HepG2 (cell line): Measurements from ENCODE around the gene ALDH3B1. TPM values are rescaled to one million over a fixed set of nuclear protein-coding genes. Genes with fewer than 3 reads are reported as not detected.

ENCODE experiments used
- CREM ChIP-seq, 2 experiments: sonication (generic) in 1 of 2; formaldehyde crosslinking in 1 of 2; IDR thresholded peaks; 2 replicates each; pipeline versions ENCODE4 v1.4.0 to v1.6.1; 2016 to 2020; ENCODE audit warnings: antibody characterized with exemption in 1 of 2, mild to moderate bottlenecking in 1 of 2, missing genetic modification reagents in 1 of 2
- HOXA5 ChIP-seq: sonication (generic); formaldehyde crosslinking; IDR thresholded peaks from 2 replicates; pipeline ENCODE4 v1.4.0; 2020; ENCODE audit warnings: missing genetic modification reagents
- NRL ChIP-seq: sonication (generic); formaldehyde crosslinking; IDR thresholded peaks from 2 replicates; pipeline ENCODE4 v1.5.0; 2020; ENCODE audit warnings: missing genetic modification reagents, mild to moderate bottlenecking, moderate library complexity, borderline replicate concordance
- PITX1 ChIP-seq: sonication (generic); formaldehyde crosslinking; IDR thresholded peaks from 2 replicates; pipeline ENCODE4 v1.5.1; 2020; ENCODE audit warnings: mild to moderate bottlenecking, missing genetic modification reagents
- YEATS4 ChIP-seq: sonication (generic); formaldehyde crosslinking; IDR thresholded peaks from 2 replicates; pipeline ENCODE4 v1.4.0; 2020; ENCODE audit warnings: missing genetic modification reagents, borderline replicate concordance
- ZBTB42 ChIP-seq: sonication (generic); formaldehyde crosslinking; IDR thresholded peaks from 2 replicates; pipeline ENCODE4 v1.5.0; 2020; ENCODE audit warnings: mild to moderate bottlenecking, missing genetic modification reagents
- ZFP90 ChIP-seq: sonication (generic); formaldehyde crosslinking; IDR thresholded peaks from 2 replicates; pipeline ENCODE4 v1.8.0; 2022; ENCODE audit warnings: missing genetic modification reagents, mild to moderate bottlenecking, inconsistent platforms, borderline replicate concordance
- ZFYVE20 ChIP-seq: sonication (generic); formaldehyde crosslinking; IDR thresholded peaks from 2 replicates; pipeline ENCODE4 v1.8.0; 2023; ENCODE audit warnings: low read depth, mild to moderate bottlenecking, moderate library complexity, missing genetic modification reagents, borderline replicate concordance
- ZNF124 ChIP-seq: sonication (generic); formaldehyde crosslinking; IDR thresholded peaks from 2 replicates; pipeline ENCODE4 v1.4.0; 2020; ENCODE audit warnings: missing genetic modification reagents
- ZNF136 ChIP-seq: sonication (generic); formaldehyde crosslinking; IDR thresholded peaks from 2 replicates; pipeline ENCODE4 v1.8.1; 2022; ENCODE audit warnings: low read depth, mild to moderate bottlenecking, moderate library complexity, missing genetic modification reagents
- ZNF143 ChIP-seq: sonication (generic); formaldehyde crosslinking; IDR thresholded peaks from 2 replicates; pipeline ENCODE4 v1.4.0; 2020; ENCODE audit warnings: missing genetic modification reagents
- ZNF350 ChIP-seq: sonication (generic); formaldehyde crosslinking; IDR thresholded peaks from 2 replicates; pipeline ENCODE4 v1.4.0; 2020; ENCODE audit warnings: mild to moderate bottlenecking, low read depth, missing genetic modification reagents, borderline replicate concordance
- ZNF652 ChIP-seq: IDR thresholded peaks from 2 replicates; pipeline ENCODE4 v1.6.1; 2016; ENCODE audit warnings: low read depth, borderline replicate concordance
- polyA plus RNA-seq, 8 experiments: library from polyadenylated mRNA; depleted of rRNA in 3 of 8; stranded (reverse) in 7 of 8; unstranded in 1 of 8; fragments of >200 nt; fragmentation: Illumina TruSeq in 4 of 8; extraction: Trizol in 4 of 8; gene quantifications; 2 replicates each; pipeline versions ENCODE4 v1.2.1 to v1.2.3, GENCODE V29; 2011 to 2016; ENCODE audit warnings: low read depth in 4 of 8, missing spikeins in 1 of 8, mixed read lengths in 1 of 8; ENCODE audit not compliant: insufficient read depth in 1 of 8
- total RNA-seq, 5 experiments: library from RNA; depleted of rRNA; stranded (reverse); fragments of >200 nt; fragmentation: Illumina TruSeq; extraction: Trizol; gene quantifications; 2 replicates each; pipeline ENCODE4 v1.2.3, GENCODE V29; 2016; ENCODE audit warnings: low read depth in 1 of 5
- TF ChIP-seq, protein P1 (sequence below): IDR thresholded peaks from 2 replicates; pipeline ENCODE4 v1.6.1; 2016; ENCODE audit warnings: missing compliant biosample characterization, missing genetic modification reagents, borderline replicate concordance
- TF ChIP-seq, protein P2 (sequence below): sonication (generic); formaldehyde crosslinking; IDR thresholded peaks from 2 replicates; pipeline ENCODE4 v1.4.0; 2020; ENCODE audit warnings: missing genetic modification reagents
- TF ChIP-seq, protein P3 (sequence below): sonication (generic); formaldehyde crosslinking; IDR thresholded peaks from 2 replicates; pipeline ENCODE4 v1.8.1; 2023; ENCODE audit warnings: mild to moderate bottlenecking, missing genetic modification reagents
- TF ChIP-seq, protein P4 (sequence below): sonication (generic); formaldehyde crosslinking; IDR thresholded peaks from 2 replicates; pipeline ENCODE4 v1.5.0; 2020; ENCODE audit warnings: mild to moderate bottlenecking, missing genetic modification reagents
- TF ChIP-seq, protein P5 (sequence below): sonication (generic); formaldehyde crosslinking; IDR thresholded peaks from 2 replicates; pipeline ENCODE4 v1.8.0; 2022; ENCODE audit warnings: low read depth, missing genetic modification reagents
- TF ChIP-seq, protein P6 (sequence below): IDR thresholded peaks from 2 replicates; pipeline ENCODE4 v1.6.1; 2018; ENCODE audit warnings: missing genetic modification reagents

ALDH3B1 gene
- total and polyA plus RNA-seq, 2 of the 13 experiments (the other 11 are each of a cell fraction or from before 2014, with no cell fraction given): 4.0 to 6.7 TPM

DNA sequence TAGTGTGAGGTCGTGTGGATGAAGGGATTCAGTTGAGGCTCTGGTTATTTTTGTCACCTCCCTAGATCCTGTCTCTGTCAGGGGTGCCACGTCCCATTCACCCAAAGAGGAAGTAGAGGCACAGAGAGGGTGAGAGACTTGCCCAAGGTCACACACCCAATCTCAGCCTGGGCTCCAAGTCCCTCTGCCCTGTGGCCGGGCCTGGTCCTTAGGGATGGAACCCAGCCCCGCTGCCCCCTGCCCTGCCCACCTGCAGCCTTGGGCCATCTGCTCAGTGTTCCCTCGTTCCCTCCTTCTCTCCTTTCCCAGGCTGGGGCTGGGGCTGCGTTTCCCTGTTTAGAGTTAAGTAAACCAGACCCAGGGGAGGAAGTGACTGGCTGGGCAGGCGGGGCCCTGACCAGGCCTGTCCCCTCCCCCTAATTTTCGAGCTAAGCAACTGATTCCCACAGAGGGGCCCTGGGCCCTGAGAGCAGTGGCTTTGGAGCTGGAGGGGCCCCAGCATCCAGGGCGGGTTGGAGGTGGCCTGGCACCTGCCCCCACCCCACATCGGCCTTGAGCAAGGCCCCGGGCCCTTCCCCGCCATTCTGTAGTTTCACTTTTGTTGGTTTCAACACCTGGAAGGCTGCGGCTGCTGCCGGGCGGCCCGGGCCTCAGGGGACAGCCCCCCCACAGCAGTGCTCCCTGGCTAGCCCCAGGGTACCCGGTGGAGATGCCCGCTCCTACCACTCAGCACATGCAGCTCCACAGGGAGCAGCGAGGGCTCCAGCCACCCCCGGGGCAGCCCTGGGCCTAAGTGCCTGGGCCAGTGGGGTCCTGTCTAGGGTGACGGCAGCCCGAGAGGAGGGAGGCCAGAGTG lies 30.2 kb downstream of the ALDH3B1 start (continued):
- TF ChIP-seq, protein P1, sequence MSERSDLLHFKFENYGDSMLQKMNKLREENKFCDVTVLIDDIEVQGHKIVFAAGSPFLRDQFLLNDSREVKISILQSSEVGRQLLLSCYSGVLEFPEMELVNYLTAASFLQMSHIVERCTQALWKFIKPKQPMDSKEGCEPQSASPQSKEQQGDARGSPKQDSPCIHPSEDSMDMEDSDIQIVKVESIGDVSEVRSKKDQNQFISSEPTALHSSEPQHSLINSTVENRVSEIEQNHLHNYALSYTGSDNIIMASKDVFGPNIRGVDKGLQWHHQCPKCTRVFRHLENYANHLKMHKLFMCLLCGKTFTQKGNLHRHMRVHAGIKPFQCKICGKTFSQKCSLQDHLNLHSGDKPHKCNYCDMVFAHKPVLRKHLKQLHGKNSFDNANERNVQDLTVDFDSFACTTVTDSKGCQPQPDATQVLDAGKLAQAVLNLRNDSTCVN (CRISPR knock-in tag): no peak
- TF ChIP-seq ZBTB42 (CRISPR knock-in tag) (0 out of 2 replicates have a peak, but pooled peaks have one; percentile 21), HOXA5 (CRISPR knock-in tag) (no peak), ZNF143 (0 out of 2 replicates have a peak, but pooled peaks have one; percentile 18), YEATS4 (peak; percentile 65; the same call in 1 of the 2 replicates), ZNF350 (CRISPR knock-in tag) (peak; percentile 69; the same call in 1 of the 2 replicates), ZNF124 (CRISPR knock-in tag) (no peak), CREM (IDR thresholded peaks at IDR 0.05) (no peak), CREM (CRISPR knock-in tag; IDR thresholded peaks at IDR 0.05) (no peak), ZFP90 (CRISPR knock-in tag) (no peak), NRL (peak; percentile 45; the same call in 1 of the 2 replicates), PITX1 (peak; percentile 51; the same call in 1 of the 2 replicates), ZNF136 (CRISPR knock-in tag) (no peak), ZFYVE20 (no peak), ZNF652 (CRISPR knock-in tag) (0 out of 2 replicates have a peak, but pooled peaks have one; percentile 24)
- TF ChIP-seq, protein P2, sequence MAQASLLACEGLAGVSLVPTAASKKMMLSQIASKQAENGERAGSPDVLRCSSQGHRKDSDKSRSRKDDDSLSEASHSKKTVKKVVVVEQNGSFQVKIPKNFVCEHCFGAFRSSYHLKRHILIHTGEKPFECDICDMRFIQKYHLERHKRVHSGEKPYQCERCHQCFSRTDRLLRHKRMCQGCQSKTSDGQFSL (CRISPR knock-in tag): peak; percentile 84
- TF ChIP-seq, protein P3, sequence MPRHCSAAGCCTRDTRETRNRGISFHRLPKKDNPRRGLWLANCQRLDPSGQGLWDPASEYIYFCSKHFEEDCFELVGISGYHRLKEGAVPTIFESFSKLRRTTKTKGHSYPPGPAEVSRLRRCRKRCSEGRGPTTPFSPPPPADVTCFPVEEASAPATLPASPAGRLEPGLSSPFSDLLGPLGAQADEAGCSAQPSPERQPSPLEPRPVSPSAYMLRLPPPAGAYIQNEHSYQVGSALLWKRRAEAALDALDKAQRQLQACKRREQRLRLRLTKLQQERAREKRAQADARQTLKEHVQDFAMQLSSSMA (CRISPR knock-in tag): peak; percentile 34; the same call in 1 of the 2 replicates
- TF ChIP-seq, protein P4, sequence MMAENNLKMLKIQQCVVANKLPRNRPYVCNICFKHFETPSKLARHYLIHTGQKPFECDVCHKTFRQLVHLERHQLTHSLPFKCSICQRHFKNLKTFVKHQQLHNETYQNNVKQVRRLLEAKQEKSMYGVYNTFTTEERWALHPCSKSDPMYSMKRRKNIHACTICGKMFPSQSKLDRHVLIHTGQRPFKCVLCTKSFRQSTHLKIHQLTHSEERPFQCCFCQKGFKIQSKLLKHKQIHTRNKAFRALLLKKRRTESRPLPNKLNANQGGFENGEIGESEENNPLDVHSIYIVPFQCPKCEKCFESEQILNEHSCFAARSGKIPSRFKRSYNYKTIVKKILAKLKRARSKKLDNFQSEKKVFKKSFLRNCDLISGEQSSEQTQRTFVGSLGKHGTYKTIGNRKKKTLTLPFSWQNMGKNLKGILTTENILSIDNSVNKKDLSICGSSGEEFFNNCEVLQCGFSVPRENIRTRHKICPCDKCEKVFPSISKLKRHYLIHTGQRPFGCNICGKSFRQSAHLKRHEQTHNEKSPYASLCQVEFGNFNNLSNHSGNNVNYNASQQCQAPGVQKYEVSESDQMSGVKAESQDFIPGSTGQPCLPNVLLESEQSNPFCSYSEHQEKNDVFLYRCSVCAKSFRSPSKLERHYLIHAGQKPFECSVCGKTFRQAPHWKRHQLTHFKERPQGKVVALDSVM: no peak
- TF ChIP-seq, protein P5, sequence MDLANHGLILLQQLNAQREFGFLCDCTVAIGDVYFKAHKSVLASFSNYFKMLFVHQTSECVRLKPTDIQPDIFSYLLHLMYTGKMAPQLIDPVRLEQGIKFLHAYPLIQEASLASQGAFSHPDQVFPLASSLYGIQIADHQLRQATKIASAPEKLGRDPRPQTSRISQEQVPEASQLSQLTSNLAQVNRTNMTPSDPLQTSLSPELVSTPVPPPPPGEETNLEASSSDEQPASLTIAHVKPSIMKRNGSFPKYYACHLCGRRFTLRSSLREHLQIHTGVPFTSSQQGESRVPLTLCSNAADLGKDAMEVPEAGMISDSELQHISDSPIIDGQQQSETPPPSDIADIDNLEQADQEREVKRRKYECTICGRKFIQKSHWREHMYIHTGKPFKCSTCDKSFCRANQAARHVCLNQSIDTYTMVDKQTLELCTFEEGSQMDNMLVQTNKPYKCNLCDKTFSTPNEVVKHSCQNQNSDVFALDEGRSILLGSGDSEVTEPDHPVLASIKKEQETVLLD (CRISPR knock-in tag): no peak
- TF ChIP-seq, protein P6, sequence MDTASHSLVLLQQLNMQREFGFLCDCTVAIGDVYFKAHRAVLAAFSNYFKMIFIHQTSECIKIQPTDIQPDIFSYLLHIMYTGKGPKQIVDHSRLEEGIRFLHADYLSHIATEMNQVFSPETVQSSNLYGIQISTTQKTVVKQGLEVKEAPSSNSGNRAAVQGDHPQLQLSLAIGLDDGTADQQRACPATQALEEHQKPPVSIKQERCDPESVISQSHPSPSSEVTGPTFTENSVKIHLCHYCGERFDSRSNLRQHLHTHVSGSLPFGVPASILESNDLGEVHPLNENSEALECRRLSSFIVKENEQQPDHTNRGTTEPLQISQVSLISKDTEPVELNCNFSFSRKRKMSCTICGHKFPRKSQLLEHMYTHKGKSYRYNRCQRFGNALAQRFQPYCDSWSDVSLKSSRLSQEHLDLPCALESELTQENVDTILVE (CRISPR knock-in tag): no peak
